ENCODE measurements around the gene RAB1A.
"Not testable (repeated sequence)": the region's sequence is repeated elsewhere in the genome, so short reads cannot be mapped to it uniquely, and the experiment has no call there.

RAB1A gene

DNA sequence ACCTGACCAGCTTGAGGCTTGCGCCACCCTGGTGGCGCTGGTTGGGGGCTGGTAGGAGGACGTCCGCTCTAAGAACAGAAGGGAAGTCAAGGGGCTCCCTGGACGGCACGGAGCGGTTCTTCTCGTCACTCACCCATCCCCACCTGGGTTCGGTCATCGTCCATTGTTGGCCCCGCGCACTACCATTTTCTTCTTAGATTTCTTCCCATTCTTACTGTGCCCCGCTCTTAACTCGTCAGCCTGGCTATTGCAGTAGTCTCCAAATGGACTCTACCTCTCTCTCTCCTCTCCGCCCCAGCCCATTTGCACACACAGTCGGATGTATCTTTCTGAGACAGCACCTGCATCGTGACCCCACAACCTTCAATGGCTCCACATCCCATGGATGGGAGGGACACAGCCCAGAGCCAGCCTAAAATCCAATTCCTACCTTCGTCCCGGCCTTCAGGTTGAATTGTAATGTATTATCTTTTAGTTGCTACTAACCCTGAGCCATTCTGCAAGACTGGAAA, 814 bp upstream of the RAB1A start:
- no peaks in the 10 kb centered on the region for H3K36me3 ChIP-seq (ENCODE audit: control insufficient read depth, insufficient read depth, low read length)
- H3K4me3 ChIP-seq (ENCODE audit: low read length): peak overlapping the region; percentile 70
- peak overlapping the region; percentile 50 for H3K9ac ChIP-seq (ENCODE audit: low read length)
- peaks cover 3% of the 10 kb centered on the region for H3K27me3 ChIP-seq (ENCODE audit: control insufficient read depth, insufficient read depth, low read length)
- H3K27ac ChIP-seq (ENCODE audit: low read depth, low read length): peak overlapping the region; percentile 70
- peaks cover 8% of the 10 kb centered on the region for H3K4me1 ChIP-seq (ENCODE audit: control insufficient read depth, insufficient read depth, low read length)

DNA sequence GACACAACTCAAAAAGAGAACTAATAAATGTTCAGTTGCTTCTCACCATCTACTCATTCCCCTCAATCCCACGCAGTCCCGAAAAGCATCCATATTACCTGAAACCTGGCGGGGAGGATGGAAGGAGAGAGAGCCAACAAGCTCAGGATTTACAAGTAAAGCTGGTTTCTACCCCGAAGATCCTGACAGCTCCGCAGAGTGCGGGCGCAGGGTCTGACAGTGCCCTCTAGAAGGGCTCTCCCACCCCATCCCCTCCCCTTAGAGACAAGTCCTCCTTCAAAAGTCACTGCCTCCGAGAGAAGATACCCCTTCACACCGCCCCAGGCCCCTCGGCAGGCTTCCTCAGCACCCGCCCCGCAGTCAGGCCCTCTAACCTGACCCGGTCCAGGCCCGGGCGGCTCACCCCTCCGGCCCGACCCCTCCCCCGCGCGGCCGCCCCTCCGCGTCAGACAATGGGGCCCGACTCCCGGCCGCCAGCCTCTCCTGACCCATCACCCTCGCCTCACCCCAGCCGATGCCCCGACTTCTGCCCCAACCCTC, 550 bp downstream of the RAB1A start:
- no peaks in the 10 kb centered on the region for H3K36me3 ChIP-seq (ENCODE audit: control insufficient read depth, insufficient read depth, low read length)
- peak overlapping the region; percentile 97 for H3K9ac ChIP-seq (ENCODE audit: low read length)
- H3K4me1 ChIP-seq (ENCODE audit: control insufficient read depth, insufficient read depth, low read length): peaks cover 8% of the 10 kb centered on the region
- peaks cover 3% of the 10 kb centered on the region for H3K27me3 ChIP-seq (ENCODE audit: control insufficient read depth, insufficient read depth, low read length)
- H3K27ac ChIP-seq (ENCODE audit: low read depth, low read length): peak overlapping the region; percentile 99
- peak overlapping the region; percentile 99 for H3K4me3 ChIP-seq (ENCODE audit: low read length)

DNA sequence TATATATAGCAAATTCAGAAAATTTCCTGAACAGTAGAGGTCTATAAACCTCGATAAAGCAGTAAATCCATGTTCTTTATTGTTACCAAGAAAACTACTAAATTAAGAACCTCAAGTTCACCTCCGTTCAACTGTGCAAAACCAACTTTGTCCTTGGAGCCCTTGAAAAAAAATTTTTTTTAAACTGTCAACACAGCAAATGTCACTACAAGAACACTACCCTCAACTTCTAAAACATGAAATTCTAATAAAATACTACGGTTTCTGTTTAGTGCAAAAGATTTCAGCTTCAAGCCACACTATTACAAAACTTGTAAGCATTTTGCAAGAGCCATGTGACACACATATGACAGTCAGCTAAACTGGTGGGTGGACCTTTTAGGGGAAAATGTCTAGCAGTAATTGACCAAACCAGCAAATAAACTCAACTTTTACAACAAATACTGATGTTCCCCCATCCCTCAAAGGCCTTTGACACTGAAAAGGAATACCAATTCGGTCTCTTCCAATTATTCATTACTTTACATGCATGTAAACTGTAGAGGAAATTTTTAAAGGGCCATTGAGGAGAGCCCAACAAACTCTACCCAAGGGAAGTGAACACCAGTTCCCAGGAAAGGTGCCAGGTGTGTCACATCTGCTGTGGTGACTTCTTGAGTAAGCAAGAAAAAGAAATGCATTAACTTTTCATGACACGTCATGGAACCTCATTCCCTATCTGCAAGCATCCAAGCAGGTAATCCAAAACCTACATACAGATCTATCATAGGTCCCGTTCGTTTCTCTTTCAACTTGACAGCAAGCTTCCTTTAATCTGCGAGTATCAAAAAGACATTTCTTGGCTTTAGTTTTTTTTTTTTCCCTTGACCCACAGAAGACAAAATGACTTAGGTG, 1.4 kb downstream of the RAB1A start:
- H3K9ac ChIP-seq (ENCODE audit: low read length): peak overlapping the region; percentile 97
- H3K27ac ChIP-seq (ENCODE audit: low read depth, low read length): peak overlapping the region; percentile 99
- no peaks in the 10 kb centered on the region for H3K36me3 ChIP-seq (ENCODE audit: control insufficient read depth, insufficient read depth, low read length)
- peak overlapping the region; percentile 99 for H3K4me3 ChIP-seq (ENCODE audit: low read length)
- H3K4me1 ChIP-seq (ENCODE audit: control insufficient read depth, insufficient read depth, low read length): peaks cover 8% of the 10 kb centered on the region
- H3K27me3 ChIP-seq (ENCODE audit: control insufficient read depth, insufficient read depth, low read length): peaks cover 3% of the 10 kb centered on the region

DNA sequence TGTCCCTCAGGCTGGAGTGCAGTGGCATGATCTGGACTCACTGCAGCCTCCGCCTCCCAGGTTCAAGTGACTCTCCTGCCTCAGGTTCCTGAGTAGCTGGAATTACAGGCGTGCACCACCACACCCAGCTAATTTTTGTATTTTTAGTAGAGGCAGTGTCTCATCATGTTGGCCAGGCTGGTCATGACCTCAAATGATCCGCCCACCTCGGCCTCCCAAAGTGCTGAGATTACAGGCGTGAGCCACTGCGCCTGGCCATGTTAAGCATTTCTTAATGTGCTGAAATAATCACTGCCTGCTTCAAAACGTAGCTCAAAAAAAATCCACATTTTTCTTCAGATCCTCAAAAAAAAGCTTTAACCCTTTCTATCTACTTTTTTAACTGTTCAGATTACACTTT, 4.4 kb downstream of the RAB1A start:
- not testable (repeated sequence) for H3K27ac ChIP-seq (ENCODE audit: low read depth, low read length); H3K4me3 ChIP-seq (ENCODE audit: low read length)

DNA sequence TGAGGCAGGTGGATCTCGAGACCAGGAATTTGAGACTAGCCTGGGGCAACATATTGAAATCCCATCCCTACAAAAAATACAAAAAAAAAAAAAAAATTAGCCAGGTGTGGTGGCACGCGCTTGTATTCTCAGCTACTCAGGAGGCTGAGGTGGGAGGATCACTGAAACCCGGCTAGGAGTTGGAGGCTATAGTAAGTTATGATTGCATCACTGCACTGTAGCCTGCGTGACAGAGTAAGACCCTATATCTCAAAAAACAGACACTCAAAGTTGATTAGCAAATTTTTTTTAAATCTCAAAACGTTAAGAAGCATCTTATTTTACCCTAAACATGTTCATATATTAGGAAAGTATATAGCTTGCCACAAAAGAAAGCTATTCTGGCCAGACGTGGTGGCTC, 7.6 kb downstream of the RAB1A start:
- no peak overlapping the region for H3K4me3 ChIP-seq (ENCODE audit: low read length)
- H3K4me1 ChIP-seq (ENCODE audit: control insufficient read depth, insufficient read depth, low read length): peaks cover 6% of the 10 kb centered on the region
- no peak overlapping the region for H3K27ac ChIP-seq (ENCODE audit: low read depth, low read length)
- no peaks in the 10 kb centered on the region for H3K36me3 ChIP-seq (ENCODE audit: control insufficient read depth, insufficient read depth, low read length)
- H3K27me3 ChIP-seq (ENCODE audit: control insufficient read depth, insufficient read depth, low read length): no peaks in the 10 kb centered on the region
- H3K9ac ChIP-seq (ENCODE audit: low read length): no peak overlapping the region

More for the DNA sequence above, 4.4 kb downstream of the RAB1A start:
- H3K36me3 ChIP-seq (ENCODE audit: control insufficient read depth, insufficient read depth, low read length); H3K9ac ChIP-seq (ENCODE audit: low read length); H3K27me3 ChIP-seq (ENCODE audit: control insufficient read depth, insufficient read depth, low read length): not testable (repeated sequence)
- H3K4me1 ChIP-seq (ENCODE audit: control insufficient read depth, insufficient read depth, low read length): peaks cover 11% of the 10 kb centered on the region

DNA sequence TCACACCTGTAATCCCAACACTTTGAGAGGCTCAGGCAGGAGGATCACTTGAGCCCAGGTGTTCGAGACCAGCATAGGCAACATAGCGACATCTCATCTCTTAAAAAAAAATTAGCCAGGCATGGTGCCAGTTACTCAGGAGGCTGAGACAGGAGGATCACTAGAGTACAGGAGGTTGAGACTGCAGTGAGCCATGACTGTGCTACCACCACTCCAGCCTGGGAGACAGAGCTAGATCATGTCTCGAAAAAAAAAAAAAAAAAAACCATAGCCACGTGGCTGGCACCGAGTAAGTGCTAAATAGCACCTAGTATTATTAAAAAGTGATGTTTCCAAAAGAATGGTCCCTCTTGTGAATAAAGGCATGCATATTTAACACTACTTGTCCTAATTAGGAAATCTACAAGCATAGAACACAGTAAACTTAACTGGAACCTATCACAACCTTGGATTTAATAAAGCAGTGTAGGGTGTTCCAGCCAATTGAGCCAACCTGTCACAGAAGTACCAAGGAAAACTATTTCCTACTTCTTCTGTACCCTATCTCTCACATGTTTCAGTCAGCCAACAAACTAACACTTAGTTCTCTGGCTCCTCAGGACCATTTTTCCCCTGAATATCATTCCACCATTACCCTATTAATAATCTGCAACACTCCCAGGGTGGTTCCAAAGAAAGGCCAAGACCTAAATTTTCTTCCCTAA, 8.8 kb downstream of the RAB1A start:
- H3K4me1 ChIP-seq (ENCODE audit: control insufficient read depth, insufficient read depth, low read length): peaks cover 3% of the 10 kb centered on the region
- H3K27ac ChIP-seq (ENCODE audit: low read depth, low read length): no peak overlapping the region
- no peaks in the 10 kb centered on the region for H3K27me3 ChIP-seq (ENCODE audit: control insufficient read depth, insufficient read depth, low read length)
- H3K4me3 ChIP-seq (ENCODE audit: low read length): no peak overlapping the region
- no peaks in the 10 kb centered on the region for H3K36me3 ChIP-seq (ENCODE audit: control insufficient read depth, insufficient read depth, low read length)
- H3K9ac ChIP-seq (ENCODE audit: low read length): no peak overlapping the region

DNA sequence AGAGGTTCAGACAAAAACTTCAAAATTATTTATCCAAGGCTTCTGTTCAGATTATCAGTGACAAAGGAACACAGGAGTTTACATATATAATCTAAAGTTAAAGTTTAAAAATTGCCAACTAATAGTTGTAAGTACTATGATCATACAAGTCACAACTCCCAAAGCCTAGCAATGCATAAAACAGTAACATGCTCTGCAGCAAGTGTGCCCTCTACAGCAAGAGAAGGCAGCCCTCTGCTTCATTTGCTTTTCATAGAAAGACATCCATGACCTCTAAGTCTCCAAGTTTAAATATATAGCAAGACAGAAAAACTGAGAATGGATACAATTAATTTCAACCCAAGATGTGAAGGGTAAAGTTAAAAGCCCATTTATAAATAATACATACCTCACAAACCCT, 13.3 kb downstream of the RAB1A start:
- Histone ChIP-seq H3K4me3 (ENCODE audit: low read length) (no peak overlapping the region), H3K27me3 (ENCODE audit: control insufficient read depth, insufficient read depth, low read length) (no peaks in the 10 kb centered on the region), H3K36me3 (ENCODE audit: control insufficient read depth, insufficient read depth, low read length) (no peaks in the 10 kb centered on the region), H3K27ac (ENCODE audit: low read depth, low read length) (no peak overlapping the region), H3K9ac (ENCODE audit: low read length) (no peak overlapping the region), H3K4me1 (ENCODE audit: control insufficient read depth, insufficient read depth, low read length) (peaks cover 3% of the 10 kb centered on the region)

DNA sequence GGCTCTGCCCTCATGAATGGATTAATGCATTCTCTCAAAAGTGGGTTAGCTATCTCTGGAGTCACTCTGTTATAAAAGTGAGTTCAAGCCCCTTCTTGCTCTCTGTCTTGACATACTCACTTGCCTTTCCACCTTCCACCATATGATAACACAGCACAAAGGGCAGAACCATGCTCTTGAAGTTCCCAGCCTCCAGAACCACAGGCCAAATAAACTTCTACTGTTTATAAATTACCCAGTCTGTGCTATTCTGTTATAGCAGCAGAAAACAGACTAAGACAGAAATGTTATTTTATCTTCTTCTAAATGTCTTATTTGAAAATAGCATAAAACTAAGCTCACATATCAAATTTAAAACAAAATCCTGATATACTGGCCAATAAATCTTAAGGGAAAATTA, 15.0 kb downstream of the RAB1A start:
- no peaks in the 10 kb centered on the region for H3K36me3 ChIP-seq (ENCODE audit: control insufficient read depth, insufficient read depth, low read length)
- H3K9ac ChIP-seq (ENCODE audit: low read length): no peak overlapping the region
- H3K27me3 ChIP-seq (ENCODE audit: control insufficient read depth, insufficient read depth, low read length): no peaks in the 10 kb centered on the region
- no peaks in the 10 kb centered on the region for H3K4me1 ChIP-seq (ENCODE audit: control insufficient read depth, insufficient read depth, low read length)
- no peak overlapping the region for H3K27ac ChIP-seq (ENCODE audit: low read depth, low read length)
- no peak overlapping the region for H3K4me3 ChIP-seq (ENCODE audit: low read length)

DNA sequence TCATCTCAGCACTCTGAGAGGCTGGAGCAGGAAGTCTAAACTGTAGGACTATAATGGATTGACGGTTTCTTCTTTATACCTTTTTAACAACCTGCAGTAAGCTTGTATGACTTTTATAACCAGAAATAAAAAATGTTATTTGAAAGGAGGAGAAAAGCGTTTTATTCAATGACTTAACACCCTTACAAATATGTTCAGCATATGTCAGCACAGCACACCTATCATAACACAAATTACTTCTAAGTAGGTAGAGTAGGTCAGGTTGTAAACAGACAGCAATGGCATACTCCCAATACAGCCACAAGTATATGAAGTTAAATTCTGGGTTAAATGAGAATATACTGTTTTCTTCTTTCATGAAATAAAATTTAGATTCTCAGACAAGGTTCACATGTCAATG, 16.1 kb downstream of the RAB1A start:
- Histone ChIP-seq H3K9ac (ENCODE audit: low read length) (no peak overlapping the region), H3K27ac (ENCODE audit: low read depth, low read length) (no peak overlapping the region), H3K27me3 (ENCODE audit: control insufficient read depth, insufficient read depth, low read length) (no peaks in the 10 kb centered on the region), H3K4me1 (ENCODE audit: control insufficient read depth, insufficient read depth, low read length) (no peaks in the 10 kb centered on the region), H3K36me3 (ENCODE audit: control insufficient read depth, insufficient read depth, low read length) (no peaks in the 10 kb centered on the region), H3K4me3 (ENCODE audit: low read length) (no peak overlapping the region)

DNA sequence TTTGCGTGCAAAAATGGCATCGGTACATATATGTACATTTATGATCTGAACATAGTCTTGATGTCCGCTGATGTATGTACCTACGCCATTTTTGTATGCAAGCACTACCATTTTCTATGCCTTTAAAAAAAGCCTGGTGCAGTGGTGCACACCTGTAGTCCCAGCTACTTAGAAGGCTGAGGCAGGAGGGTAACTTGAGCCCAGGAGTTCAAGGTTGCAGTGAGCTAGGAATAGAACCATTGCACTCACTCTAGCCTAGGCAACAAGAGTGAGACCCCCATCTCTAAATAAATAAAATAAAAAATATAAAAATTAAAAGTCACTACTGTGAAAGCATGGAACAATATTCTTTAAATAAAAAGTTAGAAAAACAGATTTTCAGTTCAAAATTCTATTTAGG, 16.7 kb downstream of the RAB1A start:
- Histone ChIP-seq H3K36me3 (ENCODE audit: control insufficient read depth, insufficient read depth, low read length) (no peaks in the 10 kb centered on the region), H3K27me3 (ENCODE audit: control insufficient read depth, insufficient read depth, low read length) (no peaks in the 10 kb centered on the region), H3K27ac (ENCODE audit: low read depth, low read length) (no peak overlapping the region), H3K4me1 (ENCODE audit: control insufficient read depth, insufficient read depth, low read length) (no peaks in the 10 kb centered on the region), H3K9ac (ENCODE audit: low read length) (no peak overlapping the region), H3K4me3 (ENCODE audit: low read length) (no peak overlapping the region)

DNA sequence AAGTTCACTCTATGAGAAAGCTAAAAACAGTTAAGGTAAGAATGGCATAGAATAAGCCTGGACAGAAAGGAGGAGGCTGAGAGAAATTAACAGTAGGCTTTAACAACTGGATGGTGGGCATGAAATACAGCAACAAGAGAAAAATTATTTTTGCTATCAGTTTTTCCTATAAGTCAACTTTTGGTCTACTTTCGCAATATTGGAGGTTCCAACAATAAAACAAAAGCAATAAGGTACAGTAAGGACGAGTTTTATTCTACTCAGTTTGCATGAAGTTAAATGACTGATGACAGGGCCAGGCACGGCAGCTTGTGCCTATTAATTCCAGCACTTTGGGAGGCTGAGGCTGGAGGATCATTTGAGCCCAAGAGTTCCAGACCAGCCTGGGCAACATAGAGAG, 17.3 kb downstream of the RAB1A start:
- no peaks in the 10 kb centered on the region for H3K27me3 ChIP-seq (ENCODE audit: control insufficient read depth, insufficient read depth, low read length)
- no peaks in the 10 kb centered on the region for H3K4me1 ChIP-seq (ENCODE audit: control insufficient read depth, insufficient read depth, low read length)
- H3K27ac ChIP-seq (ENCODE audit: low read depth, low read length): no peak overlapping the region
- H3K9ac ChIP-seq (ENCODE audit: low read length): no peak overlapping the region
- no peaks in the 10 kb centered on the region for H3K36me3 ChIP-seq (ENCODE audit: control insufficient read depth, insufficient read depth, low read length)
- no peak overlapping the region for H3K4me3 ChIP-seq (ENCODE audit: low read length)

DNA sequence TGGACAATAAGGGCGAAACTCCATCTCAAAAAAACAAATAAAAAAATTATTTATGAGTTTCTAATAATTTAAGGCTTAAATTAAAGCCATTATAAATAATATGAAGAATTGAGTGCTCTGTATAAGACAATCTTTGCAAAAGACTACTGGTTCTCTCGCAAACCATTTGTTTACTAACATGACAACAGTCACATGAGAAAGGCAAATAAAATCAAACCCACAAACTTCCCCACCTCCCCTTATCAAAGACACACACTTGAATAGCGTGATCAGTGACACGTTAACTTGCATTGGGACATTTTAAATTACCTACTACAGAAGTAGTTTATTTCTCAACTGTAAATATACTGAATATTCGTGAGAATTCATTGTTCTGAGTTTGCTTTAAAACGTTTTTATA, 21.1 kb downstream of the RAB1A start:
- Histone ChIP-seq H3K27ac (ENCODE audit: low read depth, low read length) (no peak overlapping the region), H3K9ac (ENCODE audit: low read length) (no peak overlapping the region), H3K36me3 (ENCODE audit: control insufficient read depth, insufficient read depth, low read length) (no peaks in the 10 kb centered on the region), H3K4me1 (ENCODE audit: control insufficient read depth, insufficient read depth, low read length) (no peaks in the 10 kb centered on the region), H3K27me3 (ENCODE audit: control insufficient read depth, insufficient read depth, low read length) (no peaks in the 10 kb centered on the region), H3K4me3 (ENCODE audit: low read length) (no peak overlapping the region)
